SJSA1 (cell line): Measurements from ENCODE around the gene CD55. TPM values are rescaled to one million over a fixed set of nuclear protein-coding genes. Genes with fewer than 3 reads are reported as not detected.
"Not testable (repeated sequence)": the region's sequence is repeated elsewhere in the genome, so short reads cannot be mapped to it uniquely, and the experiment has no call there.

ENCODE experiments used
- DNase-seq, 2 experiments: peaks; one replicate each; pipeline ENCODE4 v3.0.0-alpha.2; 2015 to 2020; ENCODE audit warnings: low spot score in 2 of 2, low read depth in 1 of 2
- H3K27ac ChIP-seq: fragments of 250-450 bp; sonication (Bioruptor Pico); 2 replicates; pipeline ENCODE4 v1.5.1; 2020; ENCODE audit warnings: mild to moderate bottlenecking, moderate library complexity
- H3K27me3 ChIP-seq: fragments of 250-450 bp; sonication (Bioruptor Pico); replicated peaks from 2 replicates; pipeline ENCODE4 v1.5.1; 2020; ENCODE audit warnings: mild to moderate bottlenecking, moderate library complexity
- H3K36me3 ChIP-seq: fragments of 250-450 bp; sonication (Bioruptor Pico); 2 replicates; pipeline ENCODE4 v1.5.1; 2020; ENCODE audit warnings: mild to moderate bottlenecking
- H3K4me1 ChIP-seq: fragments of 250-450 bp; sonication (Bioruptor Pico); replicated peaks from 2 replicates; pipeline ENCODE4 v1.6.1; 2021; ENCODE audit warnings: mild to moderate bottlenecking
- H3K4me3 ChIP-seq: fragments of 250-450 bp; sonication (Bioruptor Pico); 2 replicates; pipeline ENCODE4 v1.5.1; 2020; ENCODE audit warnings: mild to moderate bottlenecking
- H3K9me3 ChIP-seq: fragments of 250-450 bp; sonication (Bioruptor Pico); replicated peaks from 2 replicates; pipeline ENCODE4 v1.5.1; 2020; ENCODE audit warnings: mild to moderate bottlenecking
- total RNA-seq: library from RNA; depleted of rRNA; stranded (reverse); fragments of >200 nt; shearing (Covaris generic); gene quantifications from 2 replicates; pipeline ENCODE4 v1.2.3, GENCODE V29; 2014

The CD55 gene
- total RNA-seq, 1 experiment from 2014 or later, result 48.7 TPM

- no peaks in the 10 kb centered on the region for H3K36me3 ChIP-seq
- H3K9me3 ChIP-seq, result no peaks in the 10 kb centered on the region; the same call in 1 of the 2 replicates
- H3K27me3 ChIP-seq, result no peaks in the 10 kb centered on the region
- peaks cover 44% of the 10 kb centered on the region for H3K4me1 ChIP-seq
- DNase-seq, result no peak
- H3K4me3 ChIP-seq, result no peak overlapping the region
- H3K27ac ChIP-seq, result no peak overlapping the region
These were observed 8.3 kb upstream of the CD55 start for GRCh38 chr1:207313131-207313530.

- no peaks in the 10 kb centered on the region; the same call in 1 of the 2 replicates for H3K9me3 ChIP-seq
- H3K4me3 ChIP-seq, result no peak overlapping the region
- DNase-seq, result peak in 1 of 2 experiments; percentile 18
These were observed 6.7 kb upstream of the CD55 start for GRCh38 chr1:207314816-207315215.

GRCh38 chr1:207315435-207315834, 6.0 kb upstream of the CD55 start:
- H3K9me3 ChIP-seq, result no peaks in the 10 kb centered on the region; the same call in 1 of the 2 replicates

More at GRCh38 chr1:207314816-207315215, 6.7 kb upstream of the CD55 start:
- Histone ChIP-seq H3K36me3 (no peaks in the 10 kb centered on the region), H3K27me3 (no peaks in the 10 kb centered on the region), H3K27ac (no peak overlapping the region), H3K4me1 (peaks cover 36% of the 10 kb centered on the region)

GRCh38 chr1:207316141-207316540, 5.3 kb upstream of the CD55 start:
- no peak overlapping the region for H3K4me3 ChIP-seq
- no peak overlapping the region for H3K27ac ChIP-seq
- no peak for DNase-seq
- no peaks in the 10 kb centered on the region for H3K36me3 ChIP-seq
- H3K4me1 ChIP-seq, result peaks cover 31% of the 10 kb centered on the region
- H3K27me3 ChIP-seq, result no peaks in the 10 kb centered on the region
- H3K9me3 ChIP-seq, result no peaks in the 10 kb centered on the region; the same call in 1 of the 2 replicates

More at GRCh38 chr1:207315435-207315834, 6.0 kb upstream of the CD55 start:
- DNase-seq, result no peak
- no peak overlapping the region for H3K27ac ChIP-seq
- no peaks in the 10 kb centered on the region for H3K27me3 ChIP-seq
- H3K4me3 ChIP-seq, result no peak overlapping the region
- H3K4me1 ChIP-seq, result peaks cover 30% of the 10 kb centered on the region
- H3K36me3 ChIP-seq, result no peaks in the 10 kb centered on the region

GRCh38 chr1:207316622-207317391, 4.7 kb upstream of the CD55 start:
- Histone ChIP-seq H3K4me3 (no peak overlapping the region), H3K36me3 (no peaks in the 10 kb centered on the region; the same call in 1 of the 2 replicates), H3K27ac (no peak overlapping the region), H3K27me3 (no peaks in the 10 kb centered on the region), H3K4me1 (peaks cover 27% of the 10 kb centered on the region), H3K9me3 (no peaks in the 10 kb centered on the region; the same call in 1 of the 2 replicates)
- DNase-seq, result no peak

- Histone ChIP-seq H3K27ac (no peak overlapping the region), H3K27me3 (no peaks in the 10 kb centered on the region), H3K9me3 (no peaks in the 10 kb centered on the region; the same call in 1 of the 2 replicates), H3K4me3 (no peak overlapping the region), H3K4me1 (peaks cover 25% of the 10 kb centered on the region), H3K36me3 (no peaks in the 10 kb centered on the region; the same call in 1 of the 2 replicates)
- no peak for DNase-seq
These were observed 3.9 kb upstream of the CD55 start for GRCh38 chr1:207317561-207317960.

- Histone ChIP-seq H3K27me3 (no peaks in the 10 kb centered on the region), H3K4me3 (no peak overlapping the region), H3K36me3 (no peaks in the 10 kb centered on the region; the same call in 1 of the 2 replicates), H3K4me1 (peaks cover 29% of the 10 kb centered on the region), H3K27ac (no peak overlapping the region), H3K9me3 (no peaks in the 10 kb centered on the region; the same call in 1 of the 2 replicates)
- DNase-seq, result no peak
These were observed 3.3 kb upstream of the CD55 start for GRCh38 chr1:207318072-207318619.

- no peak overlapping the region for H3K4me3 ChIP-seq
- no peak overlapping the region for H3K27ac ChIP-seq
- H3K4me1 ChIP-seq, result peaks cover 28% of the 10 kb centered on the region
- H3K27me3 ChIP-seq, result no peaks in the 10 kb centered on the region
- DNase-seq, result no peak
- peaks cover 5% of the 10 kb centered on the region for H3K36me3 ChIP-seq
- H3K9me3 ChIP-seq, result no peaks in the 10 kb centered on the region; the same call in 1 of the 2 replicates
These were observed 2.3 kb upstream of the CD55 start for GRCh38 chr1:207319199-207319598.

- not testable (repeated sequence) for H3K27me3 ChIP-seq, H3K4me3 ChIP-seq, H3K9me3 ChIP-seq, H3K27ac ChIP-seq, DNase-seq
- Histone ChIP-seq H3K4me1 (peaks cover 19% of the 10 kb centered on the region), H3K36me3 (peaks cover 11% of the 10 kb centered on the region)
These were observed 1.4 kb upstream of the CD55 start for GRCh38 chr1:207320105-207320504.

GRCh38 chr1:207321790-207322645, 540 bp downstream of the CD55 start:
- Histone ChIP-seq H3K4me1 (peaks cover 14% of the 10 kb centered on the region; the same call in 1 of the 2 replicates), H3K27me3 (no peaks in the 10 kb centered on the region), H3K9me3 (no peaks in the 10 kb centered on the region), H3K27ac (peak overlapping the region; percentile 85), H3K4me3 (peak overlapping the region; percentile 74), H3K36me3 (peaks cover 26% of the 10 kb centered on the region)
- DNase-seq, result no peak

- peaks cover 41% of the 10 kb centered on the region for H3K36me3 ChIP-seq
- no peak overlapping the region for H3K27ac ChIP-seq
- no peaks in the 10 kb centered on the region for H3K27me3 ChIP-seq
- no peak for DNase-seq
- no peaks in the 10 kb centered on the region for H3K9me3 ChIP-seq
- no peak overlapping the region for H3K4me3 ChIP-seq
- peaks cover 14% of the 10 kb centered on the region; the same call in 1 of the 2 replicates for H3K4me1 ChIP-seq
These were observed 2.1 kb downstream of the CD55 start for GRCh38 chr1:207323425-207324225.

- no peaks in the 10 kb centered on the region for H3K4me1 ChIP-seq
- no peak overlapping the region for H3K27ac ChIP-seq
- H3K9me3 ChIP-seq, result no peaks in the 10 kb centered on the region
- H3K36me3 ChIP-seq, result peaks cover 61% of the 10 kb centered on the region
- no peaks in the 10 kb centered on the region for H3K27me3 ChIP-seq
- DNase-seq, result no peak
- no peak overlapping the region for H3K4me3 ChIP-seq
These were observed 6.5 kb downstream of the CD55 start for GRCh38 chr1:207328004-207328403.

- no peak for DNase-seq
- no peaks in the 10 kb centered on the region for H3K4me1 ChIP-seq
- H3K27me3 ChIP-seq, result no peaks in the 10 kb centered on the region
- peaks cover 65% of the 10 kb centered on the region for H3K36me3 ChIP-seq
- no peak overlapping the region for H3K27ac ChIP-seq
- no peaks in the 10 kb centered on the region for H3K9me3 ChIP-seq
- H3K4me3 ChIP-seq, result no peak overlapping the region
These were observed 7.5 kb downstream of the CD55 start for GRCh38 chr1:207328908-207329440.
